Measurements from ENCODE around the gene KANK2.

DNA sequence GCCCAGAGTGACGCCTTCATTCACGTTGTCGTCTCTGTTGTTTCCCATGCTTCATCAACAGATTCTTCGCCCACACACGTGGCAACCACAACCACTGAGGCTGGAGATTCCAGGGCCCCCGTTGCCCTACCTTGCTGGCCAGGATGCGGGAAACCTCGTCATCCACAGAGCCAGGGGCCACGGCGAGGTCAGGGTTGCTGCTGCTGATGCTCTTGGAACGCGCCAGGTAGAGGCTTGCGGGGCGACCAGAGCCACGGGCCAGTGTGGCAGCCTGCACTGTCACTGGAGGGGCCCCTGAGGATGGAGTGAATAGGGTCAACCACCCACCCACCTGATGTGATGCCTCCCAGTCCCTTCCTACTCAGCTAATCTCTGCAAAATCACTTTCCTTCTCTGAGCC, 35.7 kb upstream of the KANK2 start:
- TF ChIP-seq POLR2A (IDR thresholded peaks at IDR 0.05): no peak
- TF ChIP-seq, protein P1, sequence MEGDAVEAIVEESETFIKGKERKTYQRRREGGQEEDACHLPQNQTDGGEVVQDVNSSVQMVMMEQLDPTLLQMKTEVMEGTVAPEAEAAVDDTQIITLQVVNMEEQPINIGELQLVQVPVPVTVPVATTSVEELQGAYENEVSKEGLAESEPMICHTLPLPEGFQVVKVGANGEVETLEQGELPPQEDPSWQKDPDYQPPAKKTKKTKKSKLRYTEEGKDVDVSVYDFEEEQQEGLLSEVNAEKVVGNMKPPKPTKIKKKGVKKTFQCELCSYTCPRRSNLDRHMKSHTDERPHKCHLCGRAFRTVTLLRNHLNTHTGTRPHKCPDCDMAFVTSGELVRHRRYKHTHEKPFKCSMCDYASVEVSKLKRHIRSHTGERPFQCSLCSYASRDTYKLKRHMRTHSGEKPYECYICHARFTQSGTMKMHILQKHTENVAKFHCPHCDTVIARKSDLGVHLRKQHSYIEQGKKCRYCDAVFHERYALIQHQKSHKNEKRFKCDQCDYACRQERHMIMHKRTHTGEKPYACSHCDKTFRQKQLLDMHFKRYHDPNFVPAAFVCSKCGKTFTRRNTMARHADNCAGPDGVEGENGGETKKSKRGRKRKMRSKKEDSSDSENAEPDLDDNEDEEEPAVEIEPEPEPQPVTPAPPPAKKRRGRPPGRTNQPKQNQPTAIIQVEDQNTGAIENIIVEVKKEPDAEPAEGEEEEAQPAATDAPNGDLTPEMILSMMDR (IDR thresholded peaks at IDR 0.05): no peak

All from thyroid gland (tissue), 4 donors.